ENCODE results near the gene MEIOB. TPM values are rescaled to one million over a fixed set of nuclear protein-coding genes. Genes with fewer than 3 reads are reported as not detected.

Gene MEIOB
- total and polyA plus RNA-seq, 8 donors = 0.26 to 0.44 TPM; not detected in 6

- no peaks in the 10 kb centered on the region for H3K9me3 ChIP-seq
- no peak overlapping the region for H3K27ac ChIP-seq
- H3K4me3 ChIP-seq = no peak overlapping the region
- no peaks in the 10 kb centered on the region for H3K36me3 ChIP-seq
- peak in 1 of 6 donors; percentile 63 for DNase-seq
- no peak for ATAC-seq
- no peaks in the 10 kb centered on the region for H3K4me1 ChIP-seq
- WGBS, 2 donors = 77 to 83% methylated on average over 15 to 17 of the region's 17 CpGs
- H3K27me3 ChIP-seq = no peaks in the 10 kb centered on the region
- intact Hi-C loops (cut with DNase I) = no loop called here
- no peak for FAIRE-seq
- TF ChIP-seq CTCF (IDR thresholded peaks at IDR 0.05) = no peak
Observed at GRCh38 chr16:1907226-1907860, 35.4 kb upstream of the MEIOB start.

- no peak overlapping the region for H3K27ac ChIP-seq
- no peak for TF ChIP-seq CTCF (IDR thresholded peaks at IDR 0.05)
- 87 to 88% methylated on average over 5 of the region's 5 CpGs for WGBS, 2 donors
- H3K36me3 ChIP-seq = no peaks in the 10 kb centered on the region
- peak in 1 of 6 donors; percentile 40 for DNase-seq
- H3K4me3 ChIP-seq = no peak overlapping the region
- no peak for FAIRE-seq
- H3K9me3 ChIP-seq = no peaks in the 10 kb centered on the region
- no peaks in the 10 kb centered on the region for H3K27me3 ChIP-seq
- no peaks in the 10 kb centered on the region for H3K4me1 ChIP-seq
- intact Hi-C loops (cut with DNase I) = no loop called here
- ATAC-seq = no peak
Observed at GRCh38 chr16:1906846-1907165, 34.8 kb upstream of the MEIOB start.

- TF ChIP-seq CTCF (IDR thresholded peaks at IDR 0.05) = no peak
- ATAC-seq = no peak
Observed at GRCh38 chr16:1906055-1906845, 34.3 kb upstream of the MEIOB start.

GRCh38 chr16:1903845-1904840 is 32.2 kb upstream of the MEIOB start:
- H3K4me3 ChIP-seq = no peak overlapping the region
- FAIRE-seq = no peak
- 71 to 76% methylated on average over 22 of the region's 22 CpGs for WGBS, 2 donors

More at GRCh38 chr16:1906055-1906845, 34.3 kb upstream of the MEIOB start:
- Histone ChIP-seq H3K36me3 (no peaks in the 10 kb centered on the region), H3K4me3 (no peak overlapping the region), H3K27me3 (no peaks in the 10 kb centered on the region), H3K27ac (no peak overlapping the region), H3K4me1 (no peaks in the 10 kb centered on the region), H3K9me3 (no peaks in the 10 kb centered on the region)
- FAIRE-seq (no peak), DNase-seq (peak in 2 of 6 donors; percentile 23 to 38)
- 61 to 66% methylated on average over 31 of the region's 31 CpGs for WGBS, 2 donors
- intact Hi-C loops (cut with DNase I) = no loop called here

More at GRCh38 chr16:1903845-1904840, 32.2 kb upstream of the MEIOB start:
- DNase-seq = peak in 1 of 6 donors; percentile 56
- no peaks in the 10 kb centered on the region for H3K27me3 ChIP-seq
- peaks cover 4 to 9% (median 4%) of the 10 kb centered on the region in 3 donors for H3K4me1 ChIP-seq
- TF ChIP-seq CTCF (IDR thresholded peaks at IDR 0.05) = no peak
- H3K36me3 ChIP-seq = no peaks in the 10 kb centered on the region
- ATAC-seq = no peak
- H3K9me3 ChIP-seq = no peaks in the 10 kb centered on the region
- intact Hi-C loops (cut with DNase I) = no loop called here
- H3K27ac ChIP-seq = no peak overlapping the region

All from pancreas (tissue), 10 donors.